ENCODE results near the gene ISOC1. TPM values are rescaled to one million over a fixed set of nuclear protein-coding genes. Genes with fewer than 3 reads are reported as not detected.

Gene ISOC1
- total RNA-seq, 2 donors from 2014 or later, result 23.4 to 25.9 TPM

GRCh38 chr5:129161830-129162229 lies 67.3 kb downstream of the ISOC1 start:
- no peak for DNase-seq
- no peak for ATAC-seq
- no peaks in the 10 kb centered on the region for H3K27me3 ChIP-seq
- no peak overlapping the region for H3K4me3 ChIP-seq
- H3K4me1 ChIP-seq, result no peaks in the 10 kb centered on the region
- no peak for TF ChIP-seq CTCF (IDR thresholded peaks at IDR 0.05)
- no peaks in the 10 kb centered on the region for H3K9me3 ChIP-seq
- H3K36me3 ChIP-seq (replicated peaks in 1 of 2; ENCODE audit: insufficient read depth in 1 of 2, low read depth in 2 of 2), result no peaks in the 10 kb centered on the region
- H3K27ac ChIP-seq, result no peak overlapping the region
- intact Hi-C loops (cut with DNase I), result no loop called here

Small RNA genes within 50 kb of the gene (microRNA-seq; reads per million reads assigned to microRNA genes)
- gene MIR4633 (ENCODE audit: borderline number of aligned reads in 2 of 2, borderline replicate concordance in 2 of 2), result 0 reads per million in 2 donors

Small RNA genes within 50 kb of the gene (small RNA-seq; reads per million reads assigned to genes)
- gene MIR4633, result not detected

Other genes starting within 250 kb of the ISOC1 start
- gene SLC27A6, start 129.3 kb upstream of the ISOC1 start, total RNA-seq, result 1 to 10 TPM in 1 of 2 donors, under 1 TPM in 1; 0.99 to 1.3 TPM